Neural cell (in vitro differentiated cells): ENCODE results near the gene COPS8. TPM values are rescaled to one million over a fixed set of nuclear protein-coding genes. Genes with fewer than 3 reads are reported as not detected.

Experiments
- H2AFZ ChIP-seq: fragments of 200-600, 300-800 bp; sonication (generic), shearing (Covaris generic); 2 replicates; pipeline ENCODE4 v1.6.0; 2014; ENCODE audit warnings: low read depth, mild to moderate bottlenecking, antibody characterized with exemption, low read length, moderate library complexity
- H3F3A ChIP-seq: fragments of 200-600 bp; shearing (Covaris generic); 2 replicates; pipeline ENCODE4 v1.6.1; 2016; ENCODE audit warnings: mild to moderate bottlenecking, moderate library complexity, mixed read lengths, antibody characterized with exemption, low read length; ENCODE audit not compliant: insufficient read depth, poor library complexity, severe bottlenecking
- H3K27ac ChIP-seq: fragments of 200-600, 300-800 bp; sonication (generic), shearing (Covaris generic); 2 replicates; pipeline ENCODE4 v1.5.1; 2014; ENCODE audit warnings: mild to moderate bottlenecking, low read length, moderate library complexity
- H3K27me3 ChIP-seq: fragments of 300-800, 200-600 bp; sonication (generic), shearing (Covaris generic); 2 replicates; pipeline ENCODE4 v1.6.0; 2014; ENCODE audit warnings: mild to moderate bottlenecking, low read depth, low read length, moderate library complexity; ENCODE audit not compliant: insufficient read depth
- H3K36me3 ChIP-seq: fragments of 300-800, 200-600 bp; sonication (generic), shearing (Covaris generic); 2 replicates; pipeline ENCODE4 v1.5.1; 2014; ENCODE audit warnings: mild to moderate bottlenecking, antibody characterized with exemption, low read length, moderate library complexity; ENCODE audit not compliant: insufficient read depth
- H3K4me2 ChIP-seq: fragments of 300-800, 200-600 bp; sonication (generic), shearing (Covaris generic); 2 replicates; pipeline ENCODE4 v1.6.0; 2014; ENCODE audit warnings: mild to moderate bottlenecking, low read length
- H3K4me3 ChIP-seq: fragments of 300-800, 200-600 bp; sonication (generic), shearing (Covaris generic); 2 replicates; pipeline ENCODE4 v1.5.1; 2014; ENCODE audit warnings: mild to moderate bottlenecking, low read length, moderate library complexity
- H3K79me2 ChIP-seq: fragments of 200-600 bp; shearing (Covaris generic); replicated peaks from 2 replicates; pipeline ENCODE4 v1.6.0; 2014; ENCODE audit warnings: mild to moderate bottlenecking, low read length, moderate library complexity; ENCODE audit not compliant: insufficient read depth
- H3K9ac ChIP-seq: fragments of 300-800, 200-600 bp; sonication (generic), shearing (Covaris generic); 2 replicates; pipeline ENCODE4 v1.6.1; 2016; ENCODE audit warnings: mild to moderate bottlenecking, low read length, mixed read lengths
- H3K9me2 ChIP-seq: fragments of 200-600 bp; shearing (Covaris generic); 2 replicates; pipeline ENCODE4 v1.6.1; 2016; ENCODE audit warnings: mild to moderate bottlenecking, low read length, mixed read lengths; ENCODE audit not compliant: insufficient read depth
- H3K9me3 ChIP-seq: fragments of 200-600, 300-800 bp; sonication (generic), shearing (Covaris generic); 2 replicates; pipeline ENCODE4 v1.6.1; 2016; ENCODE audit warnings: mild to moderate bottlenecking, mixed run types, low read length, moderate library complexity, mixed read lengths
- H4K20me1 ChIP-seq: fragments of 200-600 bp; shearing (Covaris generic); 2 replicates; pipeline ENCODE4 v1.6.1; 2016; ENCODE audit warnings: mild to moderate bottlenecking, mixed run types; ENCODE audit not compliant: insufficient read depth
- EP300 ChIP-seq: fragments of 450-650 bp; conservative IDR thresholded peaks from 2 replicates; pipeline ENCODE4 v1.6.1; 2014; ENCODE audit warnings: antibody characterized with exemption, mild to moderate bottlenecking, moderate library complexity; ENCODE audit not compliant: poor library complexity, severe bottlenecking
- EZH2 ChIP-seq: fragments of 200-600, 300-800 bp; shearing (Covaris generic), sonication (generic); IDR thresholded peaks from 2 replicates; pipeline ENCODE4 v1.6.1; 2014; ENCODE audit warnings: antibody characterized with exemption, low read length, borderline replicate concordance, mild to moderate bottlenecking; ENCODE audit not compliant: insufficient read depth, poor library complexity, severe bottlenecking
- MXI1 ChIP-seq: fragments of 450-650 bp; conservative IDR thresholded peaks from 2 replicates; pipeline ENCODE4 v1.6.1; 2014; ENCODE audit warnings: antibody characterized with exemption, mild to moderate bottlenecking; ENCODE audit not compliant: poor library complexity, severe bottlenecking
- POLR2AphosphoS5 ChIP-seq: IDR thresholded peaks from 2 replicates; pipeline ENCODE4 v1.6.1; 2012
- RAD21 ChIP-seq: fragments of 450-650 bp; conservative IDR thresholded peaks from 2 replicates; pipeline ENCODE4 v1.6.1; 2014; ENCODE audit warnings: antibody characterized with exemption, mild to moderate bottlenecking, moderate library complexity
- REST ChIP-seq: IDR thresholded peaks from 2 replicates; pipeline ENCODE4 v1.6.1; 2012; ENCODE audit warnings: borderline replicate concordance
- SMC3 ChIP-seq: fragments of 450-650 bp; conservative IDR thresholded peaks from 2 replicates; pipeline ENCODE4 v1.6.1; 2014; ENCODE audit warnings: antibody characterized with exemption, mild to moderate bottlenecking, moderate library complexity; ENCODE audit not compliant: poor library complexity
- TAF1 ChIP-seq: IDR thresholded peaks from 2 replicates; pipeline ENCODE4 v1.6.1; 2012; ENCODE audit warnings: low read depth
- polyA plus RNA-seq: library from polyadenylated mRNA; depleted of rRNA; stranded (reverse); fragments of >200 nt; gene quantifications from 2 replicates; pipeline ENCODE4 v1.2.3, GENCODE V29; 2014
- TF ChIP-seq, protein P1 (sequence below): fragments of 450-650 bp; IDR thresholded peaks from 2 replicates; pipeline ENCODE4 v1.5.1; 2014; ENCODE audit warnings: antibody characterized with exemption, mild to moderate bottlenecking, moderate library complexity; ENCODE audit not compliant: poor library complexity, severe bottlenecking

COPS8 gene
- polyA plus RNA-seq, 1 donor from 2014 or later, result 269 TPM

DNA sequence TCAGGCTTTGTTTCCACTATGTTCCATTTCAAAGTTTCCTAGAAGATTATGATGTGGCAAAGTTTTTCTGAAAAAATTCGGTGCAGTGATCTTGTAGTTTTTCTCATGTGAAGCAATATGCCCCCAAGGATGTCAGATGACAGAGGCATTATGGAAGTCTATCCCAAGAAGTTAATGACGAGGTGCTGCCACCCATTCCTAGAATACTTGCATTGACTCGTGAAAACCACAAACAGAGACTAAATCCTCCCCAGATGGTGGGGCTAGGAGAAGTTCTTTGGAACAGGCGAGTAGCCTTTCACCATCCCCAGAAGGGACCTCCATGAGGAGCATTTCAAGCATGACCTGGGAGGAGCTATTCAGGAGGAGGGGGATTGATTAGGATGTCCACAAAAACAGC is 40.2 kb upstream of the COPS8 start:
- no peak overlapping the region for H3K4me2 ChIP-seq
- no peaks in the 10 kb centered on the region for H4K20me1 ChIP-seq
- H3K9me2 ChIP-seq, result no peaks in the 10 kb centered on the region

DNA sequence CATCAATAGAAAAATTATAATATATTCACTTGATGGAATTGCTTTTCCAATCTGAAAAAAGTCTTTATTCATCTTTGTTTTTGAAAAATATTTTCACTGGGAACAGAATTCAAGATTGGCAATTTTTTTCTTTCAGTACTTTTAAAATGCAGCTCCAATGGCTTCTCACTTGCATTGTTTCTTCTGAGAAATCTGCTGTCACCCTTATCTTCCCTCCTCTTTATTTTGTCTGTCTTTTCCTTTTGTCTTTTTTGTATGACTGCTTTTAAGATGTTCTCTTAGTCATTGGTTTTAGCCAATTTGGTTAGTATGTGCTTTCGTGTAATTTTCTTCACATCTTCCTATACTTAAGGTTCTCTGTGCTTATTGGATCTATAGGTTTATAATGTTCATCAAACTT is 37.1 kb upstream of the COPS8 start:
- H3K79me2 ChIP-seq, result no peaks in the 10 kb centered on the region
- no peaks in the 10 kb centered on the region for H3K27me3 ChIP-seq
- no peaks in the 10 kb centered on the region for H3K36me3 ChIP-seq
- H3K9me3 ChIP-seq, result no peaks in the 10 kb centered on the region
- no peaks in the 10 kb centered on the region for H3K9me2 ChIP-seq
- no peaks in the 10 kb centered on the region for H4K20me1 ChIP-seq
- no peak overlapping the region for H3K9ac ChIP-seq
- no peak overlapping the region for H2AFZ ChIP-seq
- H3K27ac ChIP-seq, result no peak overlapping the region
- H3K4me3 ChIP-seq, result no peak overlapping the region
- TF ChIP-seq SMC3 (no peak), EP300 (no peak), EZH2 (no peak), POLR2AphosphoS5 (no peak), REST (no peak), MXI1 (no peak), RAD21 (no peak), TAF1 (no peak)
- TF ChIP-seq, protein P1, sequence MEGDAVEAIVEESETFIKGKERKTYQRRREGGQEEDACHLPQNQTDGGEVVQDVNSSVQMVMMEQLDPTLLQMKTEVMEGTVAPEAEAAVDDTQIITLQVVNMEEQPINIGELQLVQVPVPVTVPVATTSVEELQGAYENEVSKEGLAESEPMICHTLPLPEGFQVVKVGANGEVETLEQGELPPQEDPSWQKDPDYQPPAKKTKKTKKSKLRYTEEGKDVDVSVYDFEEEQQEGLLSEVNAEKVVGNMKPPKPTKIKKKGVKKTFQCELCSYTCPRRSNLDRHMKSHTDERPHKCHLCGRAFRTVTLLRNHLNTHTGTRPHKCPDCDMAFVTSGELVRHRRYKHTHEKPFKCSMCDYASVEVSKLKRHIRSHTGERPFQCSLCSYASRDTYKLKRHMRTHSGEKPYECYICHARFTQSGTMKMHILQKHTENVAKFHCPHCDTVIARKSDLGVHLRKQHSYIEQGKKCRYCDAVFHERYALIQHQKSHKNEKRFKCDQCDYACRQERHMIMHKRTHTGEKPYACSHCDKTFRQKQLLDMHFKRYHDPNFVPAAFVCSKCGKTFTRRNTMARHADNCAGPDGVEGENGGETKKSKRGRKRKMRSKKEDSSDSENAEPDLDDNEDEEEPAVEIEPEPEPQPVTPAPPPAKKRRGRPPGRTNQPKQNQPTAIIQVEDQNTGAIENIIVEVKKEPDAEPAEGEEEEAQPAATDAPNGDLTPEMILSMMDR, result no peak
- no peak overlapping the region for H3K4me2 ChIP-seq
- H3F3A ChIP-seq, result no peaks in the 10 kb centered on the region

More for the DNA sequence above, 40.2 kb upstream of the COPS8 start:
- Histone ChIP-seq H3F3A (no peaks in the 10 kb centered on the region), H3K9ac (no peak overlapping the region), H3K36me3 (no peaks in the 10 kb centered on the region), H3K4me3 (no peak overlapping the region), H3K9me3 (no peaks in the 10 kb centered on the region), H3K27me3 (no peaks in the 10 kb centered on the region), H3K79me2 (no peaks in the 10 kb centered on the region), H3K27ac (no peak overlapping the region), H2AFZ (no peak overlapping the region)
- TF ChIP-seq RAD21 (no peak), TAF1 (no peak)

DNA sequence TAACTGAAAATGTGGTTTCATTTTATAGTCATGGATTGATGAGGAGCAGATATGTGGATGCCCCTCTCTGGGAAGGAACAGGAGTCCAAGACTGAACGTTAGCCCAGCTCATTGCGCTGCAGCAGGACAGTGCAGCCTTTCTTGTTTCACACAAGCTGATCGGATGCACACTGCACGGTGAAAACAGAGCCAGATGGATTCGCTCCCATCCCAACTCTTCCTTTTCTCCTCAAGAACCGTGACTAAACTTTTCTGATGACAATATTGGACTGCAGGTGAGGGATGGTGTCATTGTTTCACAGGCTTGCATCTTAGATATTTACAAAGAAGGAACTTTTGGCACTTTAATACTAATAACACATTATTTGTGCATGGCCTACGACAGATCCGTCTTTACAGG is 33.8 kb upstream of the COPS8 start:
- no peak overlapping the region for H3K4me3 ChIP-seq
- H3K9ac ChIP-seq, result no peak overlapping the region
- no peak overlapping the region for H3K4me2 ChIP-seq
- H2AFZ ChIP-seq, result no peak overlapping the region
- H3K36me3 ChIP-seq, result no peaks in the 10 kb centered on the region
- no peaks in the 10 kb centered on the region for H3K79me2 ChIP-seq
- no peaks in the 10 kb centered on the region for H3K9me2 ChIP-seq
- no peaks in the 10 kb centered on the region for H3K27me3 ChIP-seq
- no peaks in the 10 kb centered on the region for H3F3A ChIP-seq
- no peaks in the 10 kb centered on the region for H3K9me3 ChIP-seq
- H3K27ac ChIP-seq, result no peak overlapping the region
- H4K20me1 ChIP-seq, result no peaks in the 10 kb centered on the region
- TF ChIP-seq, protein P1, result no peak
- TF ChIP-seq EZH2, result no peak
